GM20000 (cell line): Measurements from ENCODE around the gene TCF4.

Experiments used
- DNase-seq: peaks from one replicate; pipeline ENCODE4 v3.0.0; 2012; ENCODE audit warnings: low spot score
- TF ChIP-seq, protein P1 (sequence below): IDR thresholded peaks from 2 replicates; pipeline ENCODE4 v1.5.1; 2012; ENCODE audit warnings: mild to moderate bottlenecking, control low read depth; ENCODE audit errors: extremely low read depth, missing control alignments

Gene TCF4

DNA sequence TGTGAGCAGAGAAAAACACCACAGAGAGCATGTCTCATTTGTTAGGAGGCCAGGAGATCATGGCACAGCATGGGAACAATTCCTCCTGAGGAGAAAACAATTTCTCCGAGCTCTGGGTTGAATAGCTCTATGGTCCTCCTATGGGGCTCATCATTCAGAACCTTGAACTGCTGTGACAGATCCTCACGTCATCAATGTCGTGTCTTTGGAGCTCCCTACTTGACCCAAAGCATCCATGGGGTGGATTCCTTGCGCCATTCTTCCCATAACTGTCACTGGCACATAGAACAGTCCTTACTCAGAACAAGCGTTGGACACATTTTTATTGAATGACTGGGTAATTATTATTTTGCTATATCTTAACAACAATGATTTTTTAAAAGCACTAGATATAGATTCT is 15.8 kb upstream of the TCF4 start:
- TF ChIP-seq, protein P1, sequence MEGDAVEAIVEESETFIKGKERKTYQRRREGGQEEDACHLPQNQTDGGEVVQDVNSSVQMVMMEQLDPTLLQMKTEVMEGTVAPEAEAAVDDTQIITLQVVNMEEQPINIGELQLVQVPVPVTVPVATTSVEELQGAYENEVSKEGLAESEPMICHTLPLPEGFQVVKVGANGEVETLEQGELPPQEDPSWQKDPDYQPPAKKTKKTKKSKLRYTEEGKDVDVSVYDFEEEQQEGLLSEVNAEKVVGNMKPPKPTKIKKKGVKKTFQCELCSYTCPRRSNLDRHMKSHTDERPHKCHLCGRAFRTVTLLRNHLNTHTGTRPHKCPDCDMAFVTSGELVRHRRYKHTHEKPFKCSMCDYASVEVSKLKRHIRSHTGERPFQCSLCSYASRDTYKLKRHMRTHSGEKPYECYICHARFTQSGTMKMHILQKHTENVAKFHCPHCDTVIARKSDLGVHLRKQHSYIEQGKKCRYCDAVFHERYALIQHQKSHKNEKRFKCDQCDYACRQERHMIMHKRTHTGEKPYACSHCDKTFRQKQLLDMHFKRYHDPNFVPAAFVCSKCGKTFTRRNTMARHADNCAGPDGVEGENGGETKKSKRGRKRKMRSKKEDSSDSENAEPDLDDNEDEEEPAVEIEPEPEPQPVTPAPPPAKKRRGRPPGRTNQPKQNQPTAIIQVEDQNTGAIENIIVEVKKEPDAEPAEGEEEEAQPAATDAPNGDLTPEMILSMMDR, result no peak
- no peak for DNase-seq

DNA sequence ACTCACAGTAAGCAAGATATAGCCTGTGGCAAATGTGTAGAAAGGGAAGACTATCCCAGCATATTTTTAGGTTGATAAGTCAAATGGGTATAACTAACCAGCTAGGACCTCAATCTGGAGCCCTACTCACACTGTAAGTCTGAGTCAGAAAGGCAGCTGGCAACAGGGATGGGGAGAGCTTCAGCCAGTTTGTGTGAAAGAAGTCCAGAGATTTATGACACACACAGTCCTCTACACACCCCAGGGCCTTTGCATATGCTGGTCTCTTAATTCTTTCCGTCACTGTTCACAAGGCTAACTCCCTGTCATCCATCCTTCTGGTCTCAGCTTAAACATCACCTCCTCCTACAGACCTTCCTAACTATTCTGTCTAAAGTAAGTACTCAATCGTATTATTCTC is 5.9 kb upstream of the TCF4 start:
- TF ChIP-seq, protein P1, result no peak
- DNase-seq, result no peak

DNA sequence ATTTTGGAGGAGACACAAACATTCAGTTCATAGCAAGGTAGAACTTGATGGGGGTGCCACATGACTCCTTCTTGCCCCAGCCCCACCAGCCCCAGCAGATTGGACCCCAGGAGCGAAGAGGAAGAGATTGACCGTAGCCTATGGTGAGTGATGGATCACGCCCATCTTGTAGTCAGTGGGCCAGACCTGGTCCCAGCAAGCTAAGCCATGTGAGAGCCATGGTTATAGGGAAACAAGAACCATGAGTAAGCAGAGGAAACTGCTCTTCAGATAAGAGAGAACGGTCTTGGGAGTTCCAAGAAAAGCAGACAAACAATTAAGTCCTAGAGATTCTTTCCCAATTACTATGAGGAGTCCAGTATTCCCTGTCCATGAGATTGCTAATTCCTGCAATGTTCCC is 4.6 kb upstream of the TCF4 start:
- TF ChIP-seq, protein P1, result no peak
- DNase-seq, result no peak

DNA sequence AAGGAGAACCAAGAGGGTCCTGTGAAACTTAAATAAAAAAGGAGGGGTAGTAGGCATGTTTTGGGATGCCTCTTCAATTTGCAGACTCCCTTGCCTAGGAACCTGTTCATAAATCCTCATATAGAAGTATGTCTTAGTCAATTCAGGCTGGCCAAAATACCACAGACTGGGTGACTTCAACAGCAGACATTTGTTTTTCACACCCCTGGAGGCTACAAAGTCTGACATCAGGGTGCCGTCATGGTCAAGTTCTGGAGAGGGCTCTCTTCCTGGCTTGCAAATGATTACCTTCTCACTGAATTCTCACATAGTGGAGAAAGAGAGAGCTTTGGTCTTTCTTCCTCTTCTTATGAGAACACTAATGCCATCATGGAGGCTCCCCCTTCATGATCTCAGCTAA is 4.1 kb upstream of the TCF4 start:
- TF ChIP-seq, protein P1, result no peak
- DNase-seq, result no peak

DNA sequence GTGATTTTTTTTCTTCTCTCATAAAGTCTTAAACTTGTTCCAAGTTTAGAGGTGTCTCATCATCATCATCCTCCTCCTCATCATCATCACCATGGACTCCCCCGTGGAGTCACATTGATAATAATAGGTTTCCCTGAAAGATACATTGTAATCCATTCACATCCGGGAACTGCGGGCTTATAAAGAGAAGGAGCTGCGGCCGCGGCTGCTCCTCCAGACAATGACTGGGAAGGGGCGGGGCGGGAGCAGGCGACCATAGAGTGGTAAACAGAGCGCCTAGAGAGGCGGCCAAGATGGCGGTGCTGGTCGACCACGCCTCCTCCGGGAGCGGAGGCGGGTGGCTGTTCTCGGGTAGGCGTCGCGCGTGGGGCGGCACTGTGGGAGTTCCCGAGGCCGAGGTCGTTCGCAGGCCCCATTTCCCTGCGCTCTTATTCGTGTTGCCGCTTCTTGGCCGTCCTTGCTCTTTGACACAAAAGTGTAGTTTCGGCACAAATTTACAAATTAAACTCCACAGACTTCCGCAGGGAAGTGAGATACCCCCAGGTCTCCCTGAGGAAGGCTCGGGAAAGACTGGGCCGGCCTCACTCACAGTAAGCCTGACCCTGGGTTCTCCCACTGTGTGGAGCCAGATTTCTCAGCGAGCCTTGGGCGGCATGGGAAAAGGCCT is 1.8 kb upstream of the TCF4 start:
- peak; percentile 65 for DNase-seq
- TF ChIP-seq, protein P1, result no peak

DNA sequence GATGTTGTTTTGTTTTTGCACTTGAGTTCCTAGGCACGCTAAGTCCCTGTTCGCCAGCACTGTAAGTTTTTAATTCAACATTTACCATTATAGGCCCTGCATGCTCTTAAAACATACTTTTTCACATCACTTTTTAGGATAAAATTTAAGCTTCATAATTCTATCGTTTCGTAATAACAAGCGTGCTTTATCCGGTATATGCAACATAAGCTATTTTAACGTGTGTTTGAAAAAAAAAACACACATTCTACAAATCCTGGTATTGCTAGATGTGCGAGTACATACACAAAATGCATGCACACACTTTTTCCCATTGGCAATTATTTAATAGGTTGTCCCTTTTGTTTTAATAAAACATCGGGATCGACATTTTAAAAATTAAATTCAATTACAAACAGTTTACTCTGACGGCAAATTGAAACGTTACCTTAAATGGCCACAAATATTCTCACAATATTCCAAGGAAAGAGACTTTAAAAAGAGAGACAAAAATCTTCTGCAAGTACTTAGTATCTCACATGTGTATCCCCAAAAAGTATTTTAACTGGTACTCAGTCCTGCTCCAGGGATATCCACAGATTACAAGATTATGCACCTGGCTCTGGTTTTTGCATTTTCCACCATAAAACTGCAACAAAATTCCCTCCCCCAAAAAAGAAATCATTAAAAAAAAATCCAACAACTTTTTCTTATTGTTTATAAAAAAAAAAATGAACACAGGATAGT is 1.0 kb upstream of the TCF4 start:
- no peak for DNase-seq
- TF ChIP-seq, protein P1, result no peak

DNA sequence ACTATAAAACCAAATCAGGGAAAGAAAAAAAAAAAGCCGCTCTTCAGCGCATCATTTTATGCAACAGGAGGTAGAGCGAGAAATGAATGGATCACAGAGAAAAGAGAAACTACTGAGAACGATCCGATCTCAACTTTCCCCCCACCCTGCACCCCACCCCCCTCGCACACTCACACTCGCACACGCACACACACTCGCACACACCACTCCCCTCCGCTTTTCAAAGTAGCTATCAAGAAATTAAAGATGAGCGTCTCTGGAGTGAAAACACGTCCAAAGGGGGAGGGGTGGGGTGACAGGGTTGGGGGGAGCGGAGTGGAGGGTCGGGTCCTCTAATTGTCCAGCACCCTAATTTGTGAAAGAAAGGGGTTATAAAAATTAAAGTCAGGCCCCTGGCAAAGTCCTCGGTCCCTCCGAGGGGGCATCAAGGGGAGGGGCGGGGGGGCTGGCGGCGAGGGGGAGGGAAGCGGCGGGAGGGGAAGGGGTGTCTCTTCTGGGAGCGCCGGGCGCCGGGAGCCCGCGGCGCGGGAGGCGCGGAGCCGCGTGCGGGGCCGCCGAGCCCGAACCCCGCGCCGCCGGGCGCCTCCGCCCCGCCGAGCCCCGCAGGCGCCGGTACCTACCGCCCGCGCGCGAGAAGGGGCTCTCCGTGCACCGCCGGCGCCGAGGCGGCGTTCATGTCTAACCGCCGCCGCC is 428 bp downstream of the TCF4 start:
- TF ChIP-seq, protein P1, result no peak
- DNase-seq, result peak; percentile 18
